EL (cell line): ENCODE results near the gene FOXP1.
A peak's percentile ranks its signal among the peaks of the same experiment; 100 is the strongest.

Source experiments
- DNase-seq: peaks from one replicate; pipeline ENCODE4 v3.0.0-alpha.2; 2016

FOXP1 gene

DNA sequence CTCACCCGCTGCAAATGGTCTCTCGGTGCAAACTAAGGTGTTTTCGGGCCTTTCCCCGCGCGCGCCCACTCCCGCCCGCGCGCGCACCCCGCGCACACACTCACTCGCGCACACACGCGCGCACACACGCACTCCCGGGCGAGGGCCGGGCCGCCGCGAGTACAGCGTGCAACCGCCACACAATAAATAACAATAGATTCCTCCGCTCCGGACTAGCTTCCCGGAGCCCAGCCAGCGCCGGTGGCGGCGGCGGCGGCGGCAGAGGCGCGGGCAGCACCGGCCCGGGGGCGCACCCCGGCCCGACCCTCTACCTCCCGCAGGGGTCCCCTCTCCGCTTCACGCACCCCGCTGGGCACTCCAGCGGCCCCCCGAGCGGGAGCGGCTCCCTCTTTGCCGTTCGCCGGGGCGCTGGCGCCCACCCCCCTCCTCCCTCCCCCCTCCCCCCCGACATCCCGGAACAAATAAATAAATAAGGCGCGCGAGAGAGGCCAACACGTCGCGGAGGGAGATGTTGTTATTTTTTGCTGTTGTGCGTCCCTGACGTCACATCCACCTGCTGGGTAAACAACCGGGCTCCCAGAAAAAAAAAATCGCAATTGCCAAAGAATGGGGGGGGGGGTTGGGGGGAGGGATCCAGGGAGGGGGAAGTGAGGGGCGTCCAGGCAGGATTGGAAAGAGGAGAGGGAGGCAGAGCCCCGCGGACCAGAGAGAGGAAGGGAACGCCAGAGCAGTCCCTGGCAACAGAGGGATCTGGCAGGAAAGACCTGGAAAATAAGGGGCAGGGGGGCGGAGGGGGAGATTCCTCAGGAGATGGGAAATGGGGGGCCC is at the start of gene FOXP1:
Gene FOXP1, minus strand, starts transcription at position 163 of the 828 bp plus-strand sequence. CDS start 385,347 bp downstream, outside the sequence.
- DNase-seq = peak; percentile 79

DNA sequence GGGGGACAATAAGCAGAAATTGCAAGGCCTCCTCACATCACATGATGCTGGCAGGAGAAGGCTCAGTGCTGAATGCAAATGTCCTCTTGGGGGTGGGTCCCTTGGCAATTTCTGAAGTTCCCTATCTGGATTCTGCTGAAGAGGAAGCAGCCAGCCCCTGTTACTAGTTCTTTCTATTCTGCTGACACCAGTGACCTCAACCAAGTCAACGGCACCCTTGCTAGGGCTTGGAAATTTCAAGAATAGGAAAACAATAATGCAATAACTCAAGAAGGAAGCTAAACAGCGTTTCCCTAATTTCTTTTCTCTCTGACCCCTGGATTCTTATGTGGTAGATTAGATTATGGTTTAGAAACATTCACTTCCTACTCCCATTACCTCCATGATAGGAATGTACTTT is 46.2 kb upstream of the FOXP1 start:
- DNase-seq = no peak

DNA sequence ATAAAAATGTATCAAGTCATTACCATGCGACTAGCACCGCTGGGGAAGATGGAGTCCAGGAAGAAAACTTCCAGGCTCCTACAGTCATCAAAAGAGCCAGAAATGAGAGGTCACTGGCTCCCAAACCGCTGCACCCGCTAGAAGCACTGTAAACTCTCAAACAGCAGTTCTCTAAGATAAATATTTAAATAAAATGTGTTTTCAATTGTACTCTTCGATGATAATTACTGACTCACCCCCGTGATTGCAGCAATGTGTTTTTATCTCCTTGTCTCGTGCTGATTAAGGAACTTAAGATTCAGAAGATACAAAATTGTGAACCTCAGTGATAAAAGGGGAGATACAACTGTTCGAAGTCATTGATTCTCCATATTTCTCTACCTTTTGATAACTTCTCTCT is 45.8 kb upstream of the FOXP1 start:
- DNase-seq = peak; percentile 44

DNA sequence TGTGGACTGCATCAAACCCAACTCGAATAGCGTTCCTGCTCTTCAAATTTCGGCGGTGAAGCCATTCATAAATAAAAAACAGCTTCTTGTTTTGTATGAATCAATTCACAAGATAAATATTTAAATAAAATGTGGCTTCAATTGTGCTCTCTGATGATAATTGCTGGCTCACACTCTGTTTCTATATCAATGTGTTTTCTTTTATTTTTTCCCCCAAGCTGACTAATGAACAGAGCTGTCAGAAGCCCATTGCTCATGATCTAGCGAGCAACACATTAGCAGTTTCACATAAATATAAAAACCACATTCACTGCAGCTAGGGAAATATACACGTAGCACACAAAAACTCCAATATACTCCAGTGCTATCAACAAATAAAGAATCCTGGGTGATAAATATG is 45.0 kb upstream of the FOXP1 start:
- no peak for DNase-seq

DNA sequence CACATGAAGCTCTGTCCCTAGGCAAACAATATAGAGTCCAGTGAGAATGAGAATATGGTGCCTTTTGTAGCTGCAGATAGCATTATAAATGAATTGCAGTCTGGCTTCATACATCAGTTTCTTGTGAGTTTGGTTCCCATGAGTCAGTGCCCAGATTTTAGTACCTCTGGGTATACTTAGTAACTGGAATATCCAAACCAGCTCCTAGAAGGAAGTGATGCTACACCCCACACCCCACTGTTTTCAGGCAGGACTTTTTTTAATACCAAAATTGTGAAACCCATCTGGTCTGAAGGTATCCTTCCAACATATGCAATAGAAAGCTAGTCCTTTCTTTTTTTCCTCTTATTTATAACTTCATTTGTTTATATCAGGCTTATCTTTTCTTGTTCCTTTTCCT is 42.1 kb upstream of the FOXP1 start:
- DNase-seq = no peak

DNA sequence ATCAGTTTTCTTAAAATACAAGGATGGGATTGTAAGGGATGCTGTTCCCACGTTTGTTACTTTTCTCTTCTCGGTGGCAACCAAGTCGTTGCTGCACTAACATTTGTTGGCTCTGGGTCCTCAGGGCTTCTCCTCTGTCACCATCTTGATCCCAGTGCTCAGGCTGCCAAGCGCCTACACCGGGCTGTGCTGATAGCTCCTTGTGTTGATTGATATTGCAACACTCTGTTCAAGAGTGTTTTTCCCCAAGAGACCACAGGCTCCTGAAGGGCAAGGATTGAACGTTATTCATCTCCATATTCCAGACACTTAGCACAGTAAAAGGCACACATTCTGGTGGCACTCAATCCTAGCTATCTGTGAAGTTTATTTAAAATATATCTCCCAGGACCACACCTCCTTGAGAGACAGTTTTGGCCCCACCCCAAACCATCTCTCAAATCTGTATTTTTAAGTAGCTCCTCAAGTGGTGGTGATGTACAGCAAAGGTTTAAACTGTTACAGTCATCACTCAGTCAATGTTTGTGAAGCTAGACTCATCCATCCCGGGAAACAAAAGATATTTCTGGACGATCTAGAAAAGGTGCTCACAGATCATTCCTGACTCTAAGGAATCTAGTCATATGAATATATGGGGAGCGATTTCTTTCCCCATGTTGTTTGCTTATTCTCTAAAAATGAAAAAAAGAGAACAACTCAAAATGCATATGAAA is 38.5 kb upstream of the FOXP1 start:
- no peak for DNase-seq

DNA sequence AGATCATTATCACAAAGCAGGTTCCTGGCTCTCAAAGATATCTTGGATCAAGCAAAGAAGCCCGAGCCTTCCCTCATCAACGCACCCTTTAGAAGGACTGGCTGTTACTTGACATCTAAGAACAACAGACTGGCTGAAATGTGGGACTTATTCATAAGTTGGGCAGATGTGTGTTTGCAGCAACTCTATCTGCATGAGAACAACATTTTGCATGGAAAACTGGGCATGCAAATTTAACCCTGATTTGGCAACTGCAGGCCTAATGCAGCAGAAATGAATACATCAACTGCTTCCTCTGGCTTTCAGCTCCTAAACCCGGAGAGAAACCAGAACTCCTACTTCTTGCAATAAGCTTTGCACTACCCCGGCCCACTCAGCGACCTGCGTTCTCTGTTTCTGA is 35.0 kb upstream of the FOXP1 start:
- no peak for DNase-seq

DNA sequence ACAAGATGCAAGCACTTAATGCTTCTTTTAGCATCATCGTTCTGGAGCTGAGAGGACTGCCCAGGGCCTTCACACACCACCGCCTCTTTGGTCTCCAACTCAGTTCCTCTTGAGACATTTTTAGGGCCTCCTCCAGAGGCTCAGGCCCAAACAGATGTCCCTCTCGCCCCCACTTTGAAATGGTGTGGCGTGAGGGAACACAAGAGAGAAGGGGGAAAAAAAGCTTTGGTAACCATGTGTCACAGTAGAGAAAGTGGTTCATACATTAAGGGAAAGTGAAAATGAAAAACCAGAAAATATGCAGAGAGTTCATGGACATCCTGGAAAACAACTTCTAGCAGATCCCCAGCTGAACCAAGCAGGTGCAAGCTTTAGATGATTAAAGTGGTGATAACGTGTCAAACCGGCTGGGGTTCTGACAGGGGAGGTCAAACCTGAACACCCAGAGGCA is 33.1 kb upstream of the FOXP1 start:
- DNase-seq = no peak

DNA sequence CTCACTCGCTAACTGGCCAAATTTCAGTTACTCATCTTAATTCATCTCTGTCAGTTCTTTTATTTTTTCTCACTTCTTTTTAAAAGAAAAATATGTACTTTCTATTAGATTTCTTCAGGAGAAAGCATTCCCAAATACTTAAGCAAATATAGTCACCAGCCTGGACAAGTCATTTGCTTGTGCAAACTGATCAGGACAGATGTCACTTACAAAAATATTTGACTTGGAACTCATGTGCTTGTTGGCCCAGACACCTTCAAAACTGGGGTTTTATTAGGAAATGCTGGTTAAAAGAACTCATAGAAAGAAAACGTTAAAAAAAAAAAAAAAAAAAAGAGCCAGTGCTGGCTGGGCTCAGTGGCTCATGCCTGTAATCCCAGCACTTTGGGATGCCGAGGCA is 31.3 kb upstream of the FOXP1 start:
- DNase-seq = no peak

DNA sequence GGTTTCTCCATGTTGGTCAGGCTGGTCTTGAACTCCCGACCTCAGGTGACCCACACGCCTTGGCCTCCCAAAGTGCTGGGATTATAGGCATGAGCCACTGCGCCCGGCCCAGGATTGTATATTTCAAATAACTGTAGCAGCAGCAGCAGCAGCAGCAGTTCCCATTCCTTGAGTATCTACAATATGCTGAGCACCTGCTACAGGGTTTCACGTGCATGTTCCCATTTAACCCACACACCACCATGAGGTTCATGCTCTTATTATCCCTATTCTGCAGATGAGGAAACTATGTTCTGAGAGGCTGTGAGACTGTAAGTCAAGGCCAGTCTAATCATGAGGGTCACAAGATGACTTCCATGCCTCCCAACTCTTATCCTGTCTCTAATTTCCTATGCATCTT is 30.9 kb upstream of the FOXP1 start:
- no peak for DNase-seq

DNA sequence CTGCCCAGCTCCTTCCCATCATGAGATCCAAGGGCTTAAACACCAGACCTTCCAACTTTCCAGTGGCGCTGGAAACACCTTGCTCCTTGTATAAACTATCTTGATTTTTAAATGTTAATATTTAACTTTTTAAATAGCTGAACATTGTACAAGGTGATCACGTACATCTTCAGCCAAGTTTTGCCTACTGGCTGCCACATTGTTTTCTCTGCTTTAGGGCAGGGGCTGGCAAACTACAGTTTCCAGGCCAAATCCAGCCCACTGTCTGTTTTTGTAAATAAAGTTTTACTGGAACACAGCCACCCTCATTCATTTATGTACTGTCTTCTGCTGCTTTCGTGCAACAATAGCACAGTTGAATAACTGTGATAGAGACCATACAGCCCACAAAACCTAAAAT is 27.6 kb upstream of the FOXP1 start:
- no peak for DNase-seq

DNA sequence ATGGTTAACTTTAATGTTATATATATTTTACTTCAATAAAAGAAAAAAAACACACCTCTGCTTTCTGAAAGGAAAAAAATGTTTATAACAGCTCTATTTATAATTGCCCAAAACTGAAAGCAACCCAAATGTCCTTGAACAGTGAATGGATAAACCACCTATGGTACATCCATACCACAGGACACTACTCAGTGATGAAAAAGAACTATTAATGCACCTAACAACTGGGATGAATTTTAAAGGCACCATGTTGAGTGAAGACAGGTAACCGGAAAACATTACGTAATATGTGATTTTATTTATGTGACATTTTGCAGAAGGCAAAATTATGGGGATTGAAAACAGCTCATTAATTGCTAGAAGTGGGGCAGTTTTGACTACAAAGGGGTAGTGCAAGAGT is 23.8 kb upstream of the FOXP1 start:
- DNase-seq = no peak

DNA sequence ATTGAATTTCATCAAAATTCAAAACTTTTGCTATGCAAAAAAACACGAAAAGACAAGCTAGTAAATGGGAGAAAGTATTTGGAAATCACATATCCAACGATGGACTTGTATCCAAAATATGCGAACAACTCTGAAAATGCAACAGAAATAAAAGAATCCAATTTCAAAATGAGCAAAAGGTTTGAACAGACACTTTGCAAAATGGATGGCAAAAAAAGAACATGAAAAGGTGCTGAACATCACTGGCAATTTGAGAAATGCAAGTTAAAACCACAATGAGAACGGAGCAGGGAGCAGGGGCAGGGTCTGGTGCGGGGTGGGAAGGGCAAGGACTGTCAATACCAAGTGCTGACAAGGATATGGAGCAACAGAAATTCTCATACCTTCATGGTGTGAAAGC is 23.1 kb upstream of the FOXP1 start:
- DNase-seq = no peak

DNA sequence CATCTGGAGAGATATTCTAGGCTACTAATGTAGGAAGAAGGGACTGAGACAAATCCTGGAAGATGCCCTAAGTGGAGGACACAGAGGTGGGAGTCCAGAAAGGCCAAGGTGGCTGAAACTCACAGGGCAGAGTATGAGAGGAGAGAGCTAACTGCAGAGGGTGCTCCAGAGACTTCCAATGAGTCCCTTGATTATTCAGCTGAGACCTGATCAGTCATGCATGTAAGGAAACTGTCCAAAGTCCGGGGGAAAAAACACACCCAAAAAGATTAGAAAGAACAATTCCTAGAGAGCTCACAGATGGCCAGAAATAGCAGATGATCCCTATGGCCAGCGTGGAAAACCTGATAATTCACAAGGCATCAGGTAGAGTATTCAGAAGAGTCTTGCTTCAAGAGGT is 18.7 kb upstream of the FOXP1 start:
- DNase-seq = no peak

DNA sequence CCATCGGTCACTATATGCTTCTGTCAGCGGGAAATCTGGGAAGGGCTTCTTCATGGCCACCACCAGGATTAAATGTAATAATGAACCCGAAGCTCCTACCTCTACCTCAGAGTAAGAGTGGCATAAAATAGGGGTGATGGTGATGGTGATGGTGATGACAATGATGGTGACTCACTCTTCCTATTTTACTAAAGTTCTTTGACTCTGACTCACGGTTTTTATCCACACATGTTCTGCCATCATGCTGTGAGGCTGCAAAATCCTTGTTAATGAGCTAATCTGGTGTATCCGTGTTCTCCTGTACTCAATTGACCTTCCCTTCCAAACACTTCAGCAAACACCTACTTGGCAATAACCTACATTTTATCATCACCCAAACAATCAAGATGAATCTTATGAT is 18.3 kb upstream of the FOXP1 start:
- peak; percentile 84 for DNase-seq

DNA sequence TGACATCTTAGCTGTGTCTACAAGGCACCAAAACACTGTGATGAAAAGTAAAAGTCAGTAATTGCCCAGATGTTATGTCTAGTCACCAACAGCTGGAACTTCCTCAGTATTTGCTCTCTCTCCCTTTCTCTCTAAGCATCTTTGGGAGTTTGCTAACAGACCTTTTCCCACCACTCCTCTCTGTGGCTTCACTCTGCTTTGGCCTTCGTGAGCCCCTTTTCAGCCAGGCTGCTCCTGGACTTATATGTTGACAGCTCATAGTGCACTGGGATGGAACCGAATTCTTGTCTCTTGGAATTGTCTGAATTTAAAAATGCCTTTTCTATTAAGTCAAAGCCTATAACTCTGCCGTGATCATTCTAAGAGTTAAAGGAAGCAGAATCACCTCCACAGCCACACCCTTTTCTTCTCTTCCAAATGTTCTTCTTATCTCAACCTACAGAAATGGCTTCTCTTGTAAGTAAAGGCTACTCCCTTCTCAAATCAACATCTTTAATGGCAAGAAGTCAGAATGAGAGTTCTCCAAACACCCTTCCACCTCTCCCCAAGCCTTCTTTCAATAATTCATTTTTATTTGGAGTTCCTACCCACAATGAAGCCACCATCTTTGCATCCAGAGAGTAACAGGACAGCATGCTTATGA is 17.2 kb upstream of the FOXP1 start:
- no peak for DNase-seq

DNA sequence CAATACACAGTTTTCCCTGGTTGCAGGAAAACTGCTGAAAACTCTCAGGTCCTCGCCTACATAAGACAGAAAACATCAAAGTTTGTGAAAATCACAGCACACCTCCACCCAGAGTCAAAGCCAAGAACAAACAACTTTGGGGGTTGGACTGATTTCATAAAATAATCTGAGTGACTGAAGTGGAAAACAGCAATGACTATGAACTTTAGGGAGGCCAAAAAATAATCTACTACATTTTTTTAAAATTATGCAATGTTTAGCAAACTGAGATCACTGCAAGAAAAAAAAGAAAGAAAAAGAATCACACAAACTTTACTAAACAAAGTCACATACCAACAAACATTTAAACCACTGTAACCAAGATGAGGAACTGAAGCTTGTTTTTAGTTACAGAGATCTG is 15.9 kb upstream of the FOXP1 start:
- DNase-seq = no peak

DNA sequence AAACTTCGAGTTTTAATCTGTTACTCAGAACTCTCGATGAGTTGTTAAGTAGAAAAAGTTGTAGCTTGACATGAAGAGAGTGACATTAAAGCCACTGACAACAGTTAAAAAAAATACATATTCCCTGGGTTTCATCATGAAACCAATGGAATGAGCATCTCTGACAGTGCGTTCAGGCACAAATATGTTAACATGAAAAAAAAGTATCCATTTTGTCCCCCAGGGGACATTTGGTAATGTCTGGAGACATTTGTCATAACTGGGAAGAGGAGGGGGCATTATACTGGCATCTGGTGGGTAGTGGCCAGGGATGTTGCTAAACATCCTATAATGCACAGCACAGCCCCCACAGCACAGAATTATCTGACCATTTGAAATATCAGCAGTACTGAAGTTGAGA is 14.8 kb upstream of the FOXP1 start:
- DNase-seq = no peak

DNA sequence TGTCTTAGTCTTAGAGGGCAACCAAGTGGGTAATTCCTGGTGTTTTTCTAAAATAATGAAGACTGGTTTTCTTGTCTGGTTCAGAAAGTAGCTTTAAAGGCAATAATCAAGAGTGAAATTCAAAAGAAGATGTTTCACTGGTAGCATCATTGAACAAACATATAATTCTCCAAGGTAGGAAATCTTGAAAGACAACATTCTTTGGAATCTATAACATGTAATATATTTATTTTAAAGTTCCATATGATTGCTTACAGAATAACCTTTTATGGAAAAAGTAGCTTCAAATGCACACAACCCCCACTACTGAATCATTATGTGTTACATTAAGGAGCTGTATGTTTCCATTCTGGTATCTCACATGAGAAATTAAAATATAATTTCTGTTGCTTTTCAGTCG is 13.8 kb upstream of the FOXP1 start:
- DNase-seq = no peak

DNA sequence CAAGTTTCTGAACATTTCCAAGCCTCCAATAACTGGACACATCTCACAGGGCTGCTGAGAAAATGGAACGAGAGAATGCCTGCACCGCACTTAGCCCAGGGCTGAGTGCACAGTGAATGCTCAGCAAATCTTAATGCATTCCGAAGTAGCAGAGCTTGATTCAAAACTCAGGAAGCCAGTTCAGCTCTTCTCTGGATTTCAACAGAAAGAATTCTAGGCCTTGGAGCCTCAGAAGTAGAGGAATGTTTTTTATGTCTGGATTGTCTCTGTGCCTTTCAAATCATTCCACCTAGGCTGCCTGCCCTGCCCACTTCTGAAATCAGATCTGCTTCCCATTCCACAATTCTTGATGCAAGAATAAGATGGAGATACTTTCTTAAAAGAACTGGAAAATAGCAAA is 9.6 kb upstream of the FOXP1 start:
- no peak for DNase-seq

DNA sequence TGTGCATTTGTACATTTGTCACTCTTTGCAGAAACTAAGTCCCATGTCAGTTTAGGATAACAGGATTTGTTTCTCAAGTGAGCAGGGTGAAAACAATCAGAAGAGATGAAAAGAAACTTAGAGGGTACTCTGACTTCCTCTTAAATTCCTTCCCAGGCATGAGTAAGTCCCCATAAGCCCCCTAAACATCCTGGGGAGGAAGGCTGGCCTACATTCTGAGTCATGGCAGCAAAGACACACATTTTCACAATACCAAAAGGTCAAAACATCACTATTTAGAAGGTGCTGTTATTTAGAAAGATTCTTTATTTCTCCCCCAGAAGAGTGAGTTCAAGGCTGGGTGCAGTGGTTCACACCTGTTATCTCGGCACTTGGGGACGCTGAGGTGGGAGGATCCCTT is 7.6 kb upstream of the FOXP1 start:
- peak; percentile 39 for DNase-seq

DNA sequence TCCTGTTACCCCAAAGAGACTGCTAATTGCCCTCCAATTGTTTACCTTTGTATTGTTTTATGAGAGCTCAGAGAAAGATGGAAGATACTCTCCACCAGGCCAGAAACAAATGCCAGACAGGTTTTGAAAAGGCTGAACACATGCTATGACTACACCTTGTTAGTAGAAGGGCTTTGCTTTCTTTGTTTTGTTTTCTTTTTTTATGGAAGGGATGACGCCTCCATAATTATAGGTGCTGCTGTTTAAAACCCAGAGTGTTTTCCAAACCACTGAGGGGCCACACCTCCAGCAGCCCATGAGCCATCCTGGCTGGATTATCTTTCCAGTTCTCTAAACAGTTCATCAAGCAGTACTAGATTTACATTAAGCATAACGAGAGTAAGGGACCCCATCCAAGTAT is 5.6 kb upstream of the FOXP1 start:
- DNase-seq = no peak

DNA sequence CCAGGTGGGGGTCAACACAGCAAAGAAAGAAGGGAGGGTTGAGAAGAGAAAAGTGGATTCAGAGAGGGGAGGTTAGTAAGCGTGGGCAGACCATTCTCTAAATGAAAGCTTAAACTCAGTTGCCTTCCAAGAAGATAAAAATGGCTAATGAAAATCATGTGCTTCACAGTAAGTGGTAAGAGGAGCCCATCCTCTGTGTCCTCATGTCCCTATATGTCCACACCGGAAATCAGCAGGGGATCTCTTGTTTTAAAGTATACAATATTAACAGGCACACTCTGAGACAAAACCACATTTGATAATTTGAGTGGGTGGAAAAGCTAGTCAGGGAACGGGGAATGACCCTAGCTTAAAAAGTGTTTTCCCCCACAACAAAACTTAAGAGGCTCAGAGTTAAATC is 4.4 kb upstream of the FOXP1 start:
- DNase-seq = no peak

DNA sequence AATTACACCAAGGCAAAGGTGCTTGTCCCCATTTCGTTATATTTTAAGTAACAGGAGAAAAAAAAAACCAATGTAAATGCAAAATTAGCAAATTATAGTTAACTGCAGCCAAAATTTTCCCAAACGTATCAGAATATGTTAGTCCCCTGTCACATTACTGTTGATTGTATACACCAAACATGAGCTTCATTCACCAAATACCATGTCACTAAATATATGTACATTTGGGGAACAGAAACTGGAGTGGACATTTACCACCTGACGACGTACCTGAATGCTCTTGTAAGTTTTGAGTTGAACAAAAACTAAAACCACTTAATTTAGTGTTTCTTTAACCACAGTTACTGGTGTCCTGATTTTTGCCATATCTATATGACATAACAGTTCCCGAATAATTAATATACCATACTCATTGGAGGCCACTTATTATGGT is 3.3 kb upstream of the FOXP1 start:
- DNase-seq = no peak
